Brain microvascular endothelial cell (primary cell): ENCODE measurements around the gene ITIH1.

Source experiments
- DNase-seq: peaks from one replicate; pipeline ENCODE4 v3.0.0-alpha.2; 2020
- H3K27ac ChIP-seq: fragments of 250-450 bp; sonication (Bioruptor Pico); 2 replicates; pipeline ENCODE4 v1.5.1; 2020; ENCODE audit warnings: mild to moderate bottlenecking, moderate library complexity
- H3K27me3 ChIP-seq: fragments of 250-450 bp; sonication (Bioruptor Pico); replicated peaks from 2 replicates; pipeline ENCODE4 v1.5.1; 2020; ENCODE audit warnings: mild to moderate bottlenecking
- H3K36me3 ChIP-seq: fragments of 250-450 bp; sonication (Bioruptor Pico); replicated peaks from 2 replicates; pipeline ENCODE4 v1.5.1; 2020; ENCODE audit warnings: mild to moderate bottlenecking
- H3K4me3 ChIP-seq: 2 replicates; pipeline ENCODE4 v1.5.1; 2011; ENCODE audit warnings: low read depth, mild to moderate bottlenecking, control low read depth, low read length, moderate library complexity
- CTCF ChIP-seq: IDR thresholded peaks from 2 replicates; pipeline ENCODE4 v1.5.1; 2011; ENCODE audit warnings: low read depth, mild to moderate bottlenecking, moderate library complexity, low read length, control low read depth, inconsistent platforms; ENCODE audit errors: missing control alignments
- in situ Hi-C: cut with HindIII; loops from 2 replicates; pipeline ENCODE4 v1.10.0; 2017; ENCODE audit warnings: low sequenced_read_pairs, low pct_ligation_motif_present

The ITIH1 gene

GRCh38 chr3:52777959-52778805 lies 783 bp downstream of the ITIH1 start:
- in situ Hi-C loops = no loop called here
- Histone ChIP-seq H3K4me3 (no peak overlapping the region), H3K27me3 (peaks cover 4% of the 10 kb centered on the region), H3K27ac (no peak overlapping the region), H3K36me3 (no peaks in the 10 kb centered on the region)
- DNase-seq = no peak
- no peak for TF ChIP-seq CTCF

- Histone ChIP-seq H3K4me3 (no peak overlapping the region), H3K27me3 (peaks cover 4% of the 10 kb centered on the region), H3K36me3 (no peaks in the 10 kb centered on the region), H3K27ac (no peak overlapping the region)
- in situ Hi-C loops = no loop called here
- no peak for TF ChIP-seq CTCF
- DNase-seq = no peak
Measured at GRCh38 chr3:52779011-52779836, 1.8 kb downstream of the ITIH1 start.

GRCh38 chr3:52779837-52780585 lies 2.6 kb downstream of the ITIH1 start:
- in situ Hi-C loops = no loop called here
- Histone ChIP-seq H3K36me3 (no peaks in the 10 kb centered on the region), H3K27ac (no peak overlapping the region), H3K27me3 (peaks cover 4% of the 10 kb centered on the region), H3K4me3 (no peak overlapping the region)
- no peak for DNase-seq
- no peak for TF ChIP-seq CTCF

GRCh38 chr3:52781741-52782140 lies 4.3 kb downstream of the ITIH1 start:
- Histone ChIP-seq H3K27ac (no peak overlapping the region), H3K36me3 (no peaks in the 10 kb centered on the region), H3K4me3 (no peak overlapping the region), H3K27me3 (peaks cover 4% of the 10 kb centered on the region)
- DNase-seq = no peak
- in situ Hi-C loops = no loop called here
- no peak for TF ChIP-seq CTCF

- H3K27ac ChIP-seq = no peak overlapping the region
- H3K4me3 ChIP-seq = no peak overlapping the region
- in situ Hi-C loops = no loop called here
- peaks cover 4% of the 10 kb centered on the region for H3K27me3 ChIP-seq
- no peaks in the 10 kb centered on the region for H3K36me3 ChIP-seq
- no peak for DNase-seq
- no peak for TF ChIP-seq CTCF
Measured at GRCh38 chr3:52782412-52783210, 5.2 kb downstream of the ITIH1 start.
